Activated CD8-positive, alpha-beta T cell treated with anti-CD3 and anti-CD28 coated beads, Interleukin-2, amount 10 ng/mL, durations not matched to agents 7 days and 5 days (primary cell): ENCODE results near the gene CCDC88C. TPM values are rescaled to one million over a fixed set of nuclear protein-coding genes. Genes with fewer than 3 reads are reported as not detected.

Experiments used
- ATAC-seq: fragments of 150-1000 bp; cut with Tn5 transposase; one replicate; pipeline ENCODE4 v1.10.0; 2021; ENCODE audit warnings: moderate library complexity
- CTCF ChIA-PET: fragments of 350-600 bp; sonication (Branson Sonifier 250); formaldehyde crosslinking; loops from one replicate; lab custom pipeline; 2021; ENCODE audit warnings: antibody characterized with exemption; lab: Charles Lee
- POLR2A ChIA-PET: fragments of 350-600 bp; sonication (Branson Sonifier 250); formaldehyde crosslinking; loops from one replicate; lab custom pipeline; 2021; ENCODE audit warnings: antibody characterized with exemption; lab: Charles Lee
- DNase-seq: peaks from one replicate; pipeline ENCODE4 v3.0.0-alpha.2; 2020
- H3K27ac Mint-ChIP-seq: one replicate; pipeline ENCODE4 v1.8.0; 2021; ENCODE audit warnings: mild to moderate bottlenecking, mixed read lengths
- H3K27me3 Mint-ChIP-seq: one replicate; pipeline ENCODE4 v1.8.0; 2021; ENCODE audit warnings: low read depth, mixed read lengths
- H3K36me3 Mint-ChIP-seq: one replicate; pipeline ENCODE4 v1.8.0; 2021; ENCODE audit warnings: low read depth, mixed read lengths
- H3K4me1 Mint-ChIP-seq: one replicate; pipeline ENCODE4 v1.8.0; 2021; ENCODE audit warnings: low read depth, mixed read lengths
- H3K4me3 Mint-ChIP-seq: one replicate; pipeline ENCODE4 v1.8.0; 2021; ENCODE audit warnings: mild to moderate bottlenecking, mixed read lengths
- H3K9me3 Mint-ChIP-seq: one replicate; pipeline ENCODE4 v1.8.0; 2022; ENCODE audit warnings: mixed read lengths; ENCODE audit not compliant: insufficient read depth
- total RNA-seq, 2 experiments: library from RNA; stranded (reverse); gene quantifications; one replicate each; pipeline ENCODE4 v1.2.3, GENCODE V29; 2021

CCDC88C gene
- total RNA-seq, 2 experiments from 2014 or later, result 147 to 153 TPM

DNA sequence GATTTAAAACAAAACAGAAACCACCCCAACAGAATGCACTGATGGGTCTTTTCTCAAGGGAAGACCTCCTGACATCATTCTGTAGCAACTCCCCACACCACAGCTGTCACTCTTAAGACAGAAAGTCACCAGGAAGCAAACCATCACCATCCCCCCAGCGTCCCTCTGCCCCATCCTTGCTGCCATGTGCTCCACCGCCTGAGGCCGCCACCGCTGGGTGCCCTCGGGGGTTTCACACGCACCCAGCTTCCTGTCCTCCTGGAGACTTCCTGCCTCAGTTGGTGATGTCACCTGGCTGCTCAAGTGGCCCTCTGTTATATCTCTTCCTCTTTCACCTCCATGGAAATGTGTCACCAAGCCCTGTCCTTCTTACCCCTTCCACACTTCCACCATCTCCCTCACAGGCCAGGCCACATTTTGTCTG, 101.8 kb downstream of the CCDC88C start:
- POLR2A ChIA-PET, result interaction anchor here (0.6 to 3.1 kb wide), 6 partner anchors 33 to 194 kb away, joined by 3 to 14 read pairs (median 4); partner anchors contain the start of genes CCDC88C, GPR68 and PPP4R3A
- H3K36me3 Mint-ChIP-seq, result peaks cover 93% of the 10 kb centered on the region
- peak; percentile 96 for DNase-seq

DNA sequence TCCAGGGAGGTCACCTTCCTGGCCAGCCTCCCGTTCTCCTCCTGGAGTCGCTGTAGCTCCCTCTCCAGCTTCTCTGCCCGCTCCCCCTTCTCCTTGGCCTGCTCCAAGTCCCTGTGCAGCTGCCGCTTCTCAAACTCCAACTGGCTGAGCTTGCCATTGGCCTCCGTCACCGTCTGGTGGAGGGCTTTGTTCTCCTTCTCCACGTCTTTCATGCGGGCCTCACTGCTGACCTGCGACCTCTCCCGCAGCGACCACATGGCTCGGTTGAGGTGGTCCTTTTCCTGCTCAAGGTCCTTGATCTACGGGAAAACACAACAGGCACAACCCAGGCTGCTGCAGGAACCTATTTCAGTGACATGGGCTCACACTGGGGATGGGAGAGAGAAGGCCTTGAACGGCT, 103.8 kb downstream of the CCDC88C start:
- CTCF ChIA-PET, result interaction anchor here (1.2 to 17.2 kb wide), 2 partner anchors 11 to 103 kb away, joined by 4 to 233 read pairs; partner anchors contain the start of gene CCDC88C
- Mint-ChIP-seq H3K27me3 (no peaks in the 10 kb centered on the region), H3K9me3 (no peaks in the 10 kb centered on the region), H3K36me3 (peaks cover 93% of the 10 kb centered on the region), H3K4me3 (peak overlapping the region; percentile 34), H3K4me1 (peaks cover 88% of the 10 kb centered on the region), H3K27ac (peak overlapping the region; percentile 78)
- no peak for DNase-seq
- no peak for ATAC-seq
- POLR2A ChIA-PET, result interaction anchor here (1.1 kb wide), 1 partner anchor 196 kb away, joined by 3 read pairs; no protein-coding TSS in a partner anchor

More for the DNA sequence above, 101.8 kb downstream of the CCDC88C start:
- no peaks in the 10 kb centered on the region for H3K9me3 Mint-ChIP-seq
- no peaks in the 10 kb centered on the region for H3K27me3 Mint-ChIP-seq
- peaks cover 85% of the 10 kb centered on the region for H3K4me1 Mint-ChIP-seq
- CTCF ChIA-PET, result interaction anchor here (0.6 to 17.2 kb wide), 10 partner anchors 8 to 732 kb away, joined by 3 to 233 read pairs (median 4); partner anchors contain the start of gene CCDC88C
- peak overlapping the region; percentile 77 for H3K4me3 Mint-ChIP-seq
- ATAC-seq, result peak; percentile 75
- H3K27ac Mint-ChIP-seq, result peak overlapping the region; percentile 95

DNA sequence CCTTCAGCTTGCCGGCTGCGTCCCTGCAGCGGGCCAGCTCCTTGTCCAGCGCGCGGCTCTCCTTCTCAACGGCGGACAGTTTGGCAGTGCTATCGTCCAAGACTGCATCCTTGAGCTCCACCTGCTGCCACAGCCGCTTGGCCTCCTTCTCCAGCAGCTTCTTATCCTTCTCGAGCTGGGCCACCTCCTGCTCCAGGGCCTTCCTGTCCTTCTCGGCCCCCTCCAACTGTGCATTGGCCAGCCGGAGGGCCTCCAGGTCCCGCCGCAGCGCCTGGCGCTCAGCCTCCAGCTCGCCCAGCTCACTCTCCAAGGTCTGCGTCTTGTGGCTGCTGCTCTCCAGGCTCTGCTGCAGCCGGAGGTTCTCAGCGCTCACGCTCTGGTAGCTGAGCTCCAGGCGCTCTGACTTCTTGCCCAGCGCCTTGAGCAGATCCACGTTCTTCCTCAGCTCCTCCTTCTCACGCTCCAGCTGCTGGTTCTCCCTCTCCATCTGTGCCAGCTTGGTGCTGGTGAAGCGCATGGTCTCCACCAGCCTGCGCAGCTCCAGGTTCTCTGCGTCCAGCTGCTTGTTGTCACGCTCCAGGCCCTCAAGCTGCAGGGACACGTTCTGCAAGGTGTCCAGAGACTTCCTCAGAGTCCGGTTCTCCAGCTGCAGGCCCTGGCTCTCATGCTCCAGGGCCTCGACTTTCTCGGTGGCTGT, 104.3 kb downstream of the CCDC88C start:
- no peak for ATAC-seq
- DNase-seq, result no peak
- Mint-ChIP-seq H3K27ac (peak overlapping the region; percentile 78), H3K4me1 (peaks cover 84% of the 10 kb centered on the region), H3K4me3 (peak overlapping the region; percentile 34), H3K9me3 (no peaks in the 10 kb centered on the region), H3K36me3 (peaks cover 94% of the 10 kb centered on the region), H3K27me3 (no peaks in the 10 kb centered on the region)
- CTCF ChIA-PET, result interaction anchor here (1.2 kb wide), 1 partner anchor 10 kb away, joined by 4 read pairs; no protein-coding TSS in a partner anchor
- POLR2A ChIA-PET, result interaction anchor here (1.1 kb wide), 1 partner anchor 196 kb away, joined by 3 read pairs; no protein-coding TSS in a partner anchor

DNA sequence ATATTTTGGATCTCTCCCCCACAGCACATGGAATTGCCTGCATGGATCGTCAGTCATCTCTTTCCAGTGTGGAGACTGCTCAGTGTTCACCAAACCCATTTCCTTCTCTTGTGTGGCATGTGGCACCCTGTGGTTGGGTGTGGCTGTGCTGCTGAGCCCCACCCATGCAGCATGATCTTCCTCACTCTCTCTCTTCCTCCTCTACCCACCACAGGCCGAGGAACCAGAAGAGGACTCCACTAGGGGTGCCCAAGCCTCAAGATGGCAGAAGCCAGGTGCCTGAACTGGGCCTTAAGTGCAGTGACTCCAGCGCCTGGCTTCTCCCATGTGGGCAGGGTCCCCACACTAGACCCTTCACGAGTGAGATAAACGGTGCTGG, 106.3 kb downstream of the CCDC88C start:
- ChIA-PET CTCF (interaction anchor here (1.4 kb wide), 1 partner anchor 12 kb away, joined by 4 read pairs; no protein-coding TSS in a partner anchor), POLR2A (interaction anchor here (1.4 kb wide), 1 partner anchor 105 kb away, joined by 7 read pairs; no protein-coding TSS in a partner anchor)
- peak overlapping the region; percentile 92 for H3K27ac Mint-ChIP-seq
- no peaks in the 10 kb centered on the region for H3K27me3 Mint-ChIP-seq
- peak; percentile 82 for DNase-seq
- peak; percentile 54 for ATAC-seq
- no peaks in the 10 kb centered on the region for H3K9me3 Mint-ChIP-seq
- peaks cover 94% of the 10 kb centered on the region for H3K36me3 Mint-ChIP-seq
- peaks cover 64% of the 10 kb centered on the region for H3K4me1 Mint-ChIP-seq
- H3K4me3 Mint-ChIP-seq, result peak overlapping the region; percentile 49

DNA sequence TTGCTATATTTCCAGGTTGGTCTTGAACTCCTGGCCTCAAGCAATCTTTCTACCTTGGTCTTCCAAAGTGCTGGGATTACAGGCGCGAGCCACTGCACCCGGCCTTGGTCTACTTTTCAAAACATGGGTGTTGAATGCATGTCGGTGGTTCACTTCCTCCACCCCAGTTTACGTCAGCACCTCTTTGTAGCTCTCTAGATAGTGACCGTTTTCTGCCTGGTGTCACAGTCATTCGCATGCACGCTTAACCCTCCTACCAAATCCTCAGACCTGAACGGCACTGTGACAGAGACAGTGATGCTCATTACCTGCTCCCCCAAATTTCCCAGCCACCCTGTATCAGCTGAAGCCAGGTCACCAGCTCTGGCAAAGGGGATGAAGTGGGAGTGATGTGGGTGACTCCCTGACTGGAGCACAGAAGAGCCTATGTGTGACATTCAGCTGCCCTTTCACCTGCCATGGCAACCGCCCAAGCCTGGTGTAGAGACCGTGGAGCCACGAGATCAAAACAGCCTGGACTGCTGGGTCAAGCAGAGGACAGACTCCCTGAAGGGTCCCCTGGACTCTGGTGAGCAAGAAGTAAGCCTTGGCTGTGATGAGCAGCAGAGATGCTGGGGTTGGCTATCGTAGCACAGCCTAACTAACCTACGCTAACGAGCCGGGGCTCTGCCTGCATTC, 106.9 kb downstream of the CCDC88C start:
- Mint-ChIP-seq H3K36me3 (peaks cover 94% of the 10 kb centered on the region), H3K4me1 (peaks cover 58% of the 10 kb centered on the region), H3K4me3 (peak overlapping the region; percentile 49), H3K9me3 (no peaks in the 10 kb centered on the region), H3K27ac (peak overlapping the region; percentile 92), H3K27me3 (no peaks in the 10 kb centered on the region)
- DNase-seq (peak; percentile 68), ATAC-seq (peak; percentile 55)
- ChIA-PET CTCF (interaction anchor here (0.7 to 2.3 kb wide), 3 partner anchors 12 to 134 kb away, joined by 3 to 7 read pairs (median 4); no protein-coding TSS in a partner anchor), POLR2A (interaction anchor here (1.4 to 1.5 kb wide), 2 partner anchors 100 to 105 kb away, joined by 4 to 7 read pairs; no protein-coding TSS in a partner anchor)

DNA sequence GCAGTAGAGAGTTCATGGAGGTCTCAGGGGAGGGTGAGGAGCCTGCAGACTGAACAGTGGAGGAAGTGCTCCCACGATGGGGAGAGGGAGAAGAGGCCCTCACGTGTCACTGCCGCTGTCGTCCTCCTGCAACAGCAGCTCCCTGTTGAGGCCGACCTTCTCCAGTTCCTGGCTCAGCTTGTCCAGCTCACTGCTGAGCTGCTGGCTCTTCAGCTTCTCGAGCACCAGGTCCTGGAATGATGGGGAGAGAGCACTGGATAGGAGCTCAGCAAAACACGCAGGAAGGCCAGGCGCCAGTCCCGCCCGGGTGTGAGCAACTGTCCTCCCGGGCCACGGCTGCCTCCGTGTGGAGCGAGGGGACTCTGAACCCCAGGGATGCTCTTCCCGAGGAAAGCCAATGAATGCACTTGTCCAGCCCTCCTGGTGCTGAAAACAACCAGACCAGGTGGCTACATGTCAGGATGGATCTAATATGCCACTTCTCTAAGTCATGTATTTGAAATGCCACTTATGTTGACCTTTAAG, 107.8 kb downstream of the CCDC88C start:
- no peak for DNase-seq
- H3K9me3 Mint-ChIP-seq, result no peaks in the 10 kb centered on the region
- peaks cover 94% of the 10 kb centered on the region for H3K36me3 Mint-ChIP-seq
- H3K4me1 Mint-ChIP-seq, result peaks cover 51% of the 10 kb centered on the region
- ATAC-seq, result no peak
- no peak overlapping the region for H3K4me3 Mint-ChIP-seq
- ChIA-PET POLR2A (interaction anchor here (1.4 to 1.5 kb wide), 2 partner anchors 101 to 106 kb away, joined by 4 to 7 read pairs; no protein-coding TSS in a partner anchor), CTCF (interaction anchor here (1.3 to 2.3 kb wide), 5 partner anchors 13 to 133 kb away, joined by 4 to 7 read pairs (median 5); partner anchors contain the start of gene CCDC88C)
- peak overlapping the region; percentile 92 for H3K27ac Mint-ChIP-seq
- H3K27me3 Mint-ChIP-seq, result no peaks in the 10 kb centered on the region

DNA sequence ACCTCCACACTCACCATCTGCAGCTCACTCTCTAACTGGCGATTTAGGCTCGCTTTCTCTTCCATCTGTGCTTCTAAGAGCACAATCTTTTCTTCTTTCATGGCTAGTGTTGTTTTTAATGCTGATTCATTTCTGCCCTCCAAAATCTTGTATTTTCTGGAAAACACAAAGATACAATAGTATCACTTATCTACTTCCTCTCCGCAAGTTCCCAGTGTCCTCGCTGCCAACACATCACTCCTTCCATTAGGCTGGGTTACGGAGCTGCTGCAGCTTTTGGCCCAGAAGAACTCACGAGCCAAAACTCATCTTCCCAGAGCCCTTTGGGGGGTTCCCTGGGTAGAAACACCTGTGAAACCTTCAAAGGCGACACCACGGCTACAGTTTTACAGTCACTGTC, 109.3 kb downstream of the CCDC88C start:
- peak overlapping the region; percentile 0 for H3K27ac Mint-ChIP-seq
- CTCF ChIA-PET, result interaction anchor here (1.5 to 2.0 kb wide), 2 partner anchors 15 to 109 kb away, joined by 5 read pairs; partner anchors contain the start of gene CCDC88C
- no peaks in the 10 kb centered on the region for H3K27me3 Mint-ChIP-seq
- no peak overlapping the region for H3K4me3 Mint-ChIP-seq
- peaks cover 36% of the 10 kb centered on the region for H3K4me1 Mint-ChIP-seq
- DNase-seq (no peak), ATAC-seq (no peak)
- no peaks in the 10 kb centered on the region for H3K9me3 Mint-ChIP-seq
- POLR2A ChIA-PET, result no interaction called here
- peaks cover 94% of the 10 kb centered on the region for H3K36me3 Mint-ChIP-seq

DNA sequence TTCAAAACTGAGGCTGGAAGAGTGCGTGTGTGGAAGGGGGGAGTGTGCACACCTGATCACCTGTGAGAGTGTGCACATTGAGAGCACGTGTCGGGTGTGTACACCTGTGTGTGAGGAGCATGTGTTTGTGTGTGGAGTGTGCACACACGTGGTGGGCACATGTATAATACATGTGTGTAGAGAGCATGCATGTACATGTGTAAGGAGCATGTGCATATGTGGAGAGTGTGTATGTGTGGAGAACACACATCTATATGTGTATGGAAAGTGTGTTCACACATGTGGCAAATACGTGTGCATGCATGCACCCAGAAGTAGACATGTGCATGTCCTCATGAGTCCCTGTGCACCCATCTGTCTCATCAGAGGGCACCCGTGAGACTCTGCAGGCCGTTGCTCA, 110.0 kb downstream of the CCDC88C start:
- ChIA-PET POLR2A (no interaction called here), CTCF (no interaction called here)
- no peak for ATAC-seq
- DNase-seq, result no peak
- Mint-ChIP-seq H3K27ac (no peak overlapping the region), H3K27me3 (no peaks in the 10 kb centered on the region), H3K9me3 (no peaks in the 10 kb centered on the region), H3K36me3 (peaks cover 91% of the 10 kb centered on the region), H3K4me1 (peaks cover 32% of the 10 kb centered on the region), H3K4me3 (no peak overlapping the region)

DNA sequence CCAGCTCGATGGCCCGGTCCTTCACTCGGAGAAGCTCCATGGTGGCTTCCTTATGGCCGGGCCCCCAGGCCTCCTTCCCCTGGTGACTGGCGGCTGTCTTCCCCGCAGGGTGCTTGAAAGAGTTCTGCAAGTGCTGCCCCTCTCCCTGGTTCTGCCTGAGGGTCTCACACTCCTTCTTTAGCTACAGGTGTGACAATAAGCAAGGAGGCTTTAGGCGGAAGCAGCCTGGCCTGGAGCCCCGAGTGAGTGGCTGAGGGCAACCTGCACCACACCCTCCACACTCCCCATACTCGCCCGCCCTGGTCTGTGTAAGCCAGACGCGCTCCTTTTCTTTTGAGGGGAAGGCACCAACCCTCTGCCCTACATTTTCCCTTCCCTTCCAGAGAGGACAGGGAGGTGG, 110.6 kb downstream of the CCDC88C start:
- no peak for DNase-seq
- no peak for ATAC-seq
- Mint-ChIP-seq H3K27ac (no peak overlapping the region), H3K4me3 (no peak overlapping the region), H3K36me3 (peaks cover 91% of the 10 kb centered on the region), H3K4me1 (peaks cover 32% of the 10 kb centered on the region), H3K27me3 (no peaks in the 10 kb centered on the region), H3K9me3 (no peaks in the 10 kb centered on the region)
- POLR2A ChIA-PET, result no interaction called here
- CTCF ChIA-PET, result no interaction called here

DNA sequence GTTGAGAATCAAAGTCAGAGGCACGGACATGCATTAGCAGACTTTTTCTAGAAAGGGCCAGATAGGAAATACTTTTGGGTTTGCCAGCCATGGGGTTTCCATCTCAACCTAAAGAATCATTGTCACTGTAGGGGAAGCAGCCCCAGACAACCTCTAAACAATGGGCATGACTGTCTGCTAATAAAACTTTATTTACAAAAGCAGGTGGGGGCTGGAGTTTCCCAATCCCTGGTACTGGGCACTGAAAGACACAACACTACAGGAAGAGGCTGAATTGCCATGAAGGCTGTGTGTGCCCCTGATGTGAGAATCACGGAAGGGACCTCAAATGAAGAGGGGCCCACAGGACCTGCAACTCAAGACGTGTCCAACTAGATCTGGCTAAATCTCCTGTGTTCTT, 111.1 kb downstream of the CCDC88C start:
- DNase-seq, result no peak
- CTCF ChIA-PET, result interaction anchor here (2.0 kb wide), 1 partner anchor 9 kb away, joined by 5 read pairs; no protein-coding TSS in a partner anchor
- Mint-ChIP-seq H3K4me1 (peaks cover 31% of the 10 kb centered on the region), H3K36me3 (peaks cover 94% of the 10 kb centered on the region), H3K4me3 (no peak overlapping the region), H3K27ac (no peak overlapping the region), H3K27me3 (no peaks in the 10 kb centered on the region), H3K9me3 (no peaks in the 10 kb centered on the region)
- POLR2A ChIA-PET, result no interaction called here
- no peak for ATAC-seq
